Gastroesophageal sphincter (tissue), 3 donors: Measurements from ENCODE around the gene OVCH1.

Experiments
- CTCF ChIP-seq, 4 experiments: fragments of 200-600 bp in 2 of 4; fragments of 450-650 bp in 2 of 4; sonication (generic) in 1 of 4; IDR thresholded peaks; one replicate each; pipeline ENCODE4 v1.5.1; 2017 to 2019; ENCODE audit warnings: antibody characterized with exemption in 4 of 4, mild to moderate bottlenecking in 2 of 4, moderate library complexity in 2 of 4
- EP300 ChIP-seq: sonication (generic); formaldehyde crosslinking; IDR thresholded peaks from one replicate; pipeline ENCODE4 v1.6.1; 2017; ENCODE audit warnings: antibody characterized with exemption, mild to moderate bottlenecking
- POLR2AphosphoS5 ChIP-seq: sonication (generic); formaldehyde crosslinking; IDR thresholded peaks from one replicate; pipeline ENCODE4 v1.6.1; 2017; ENCODE audit warnings: antibody characterized with exemption

DNA sequence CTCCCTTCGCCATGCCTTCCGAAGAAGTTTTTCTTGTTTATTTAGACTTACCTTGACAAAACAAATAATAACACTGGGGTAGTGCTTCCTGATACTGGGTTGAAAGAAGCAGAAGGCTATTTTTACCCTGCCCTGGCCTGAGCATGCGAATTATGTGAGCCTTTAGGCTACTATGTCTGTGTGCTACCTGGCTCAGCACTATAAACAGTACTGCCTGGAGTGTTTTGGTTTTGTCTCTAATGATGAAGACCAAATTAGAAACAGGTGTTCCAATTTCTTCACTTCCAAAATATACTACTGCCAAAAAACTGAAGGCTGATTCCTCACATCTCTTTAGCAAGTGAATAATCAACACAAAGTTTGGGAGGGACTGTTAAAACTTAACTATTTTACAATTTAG is 7.6 kb upstream of the OVCH1 start:
- TF ChIP-seq CTCF (IDR thresholded peaks at IDR 0.05): no peak
- no peak for TF ChIP-seq POLR2AphosphoS5
- TF ChIP-seq EP300: no peak
